ENCODE data around the gene RANBP10. TPM values are rescaled to one million over a fixed set of nuclear protein-coding genes. Genes with fewer than 3 reads are reported as not detected.
"Not testable (repeated sequence)": the region's sequence is repeated elsewhere in the genome, so short reads cannot be mapped to it uniquely, and the experiment has no call there.

The RANBP10 gene
- total and polyA plus RNA-seq, 5 donors = 6.9 to 16.3 (median 11.6) TPM

- DNase-seq (peak in 1 of 3 donors; percentile 62), ATAC-seq (no peak)
- H3K4me1 ChIP-seq (ENCODE audit: control insufficient read depth, insufficient read depth, low read length) = peaks cover 12% of the 10 kb centered on the region
- no peaks in the 10 kb centered on the region for H3K27me3 ChIP-seq (ENCODE audit: control insufficient read depth, insufficient read depth)
- peak overlapping the region; percentile 97 for H3K27ac ChIP-seq (ENCODE audit: low read length)
- 8% methylated on average over 11 of the region's 11 CpGs for WGBS
- H3K9me3 ChIP-seq (ENCODE audit: control insufficient read depth, low read length) = no peaks in the 10 kb centered on the region
- H3K4me3 ChIP-seq (ENCODE audit: low read length) = peak overlapping the region; percentile 60
- intact Hi-C loops (cut with DNase I) = no loop called here
Observed at GRCh38 chr16:67843343-67843765, 37.0 kb upstream of the RANBP10 start.

DNA sequence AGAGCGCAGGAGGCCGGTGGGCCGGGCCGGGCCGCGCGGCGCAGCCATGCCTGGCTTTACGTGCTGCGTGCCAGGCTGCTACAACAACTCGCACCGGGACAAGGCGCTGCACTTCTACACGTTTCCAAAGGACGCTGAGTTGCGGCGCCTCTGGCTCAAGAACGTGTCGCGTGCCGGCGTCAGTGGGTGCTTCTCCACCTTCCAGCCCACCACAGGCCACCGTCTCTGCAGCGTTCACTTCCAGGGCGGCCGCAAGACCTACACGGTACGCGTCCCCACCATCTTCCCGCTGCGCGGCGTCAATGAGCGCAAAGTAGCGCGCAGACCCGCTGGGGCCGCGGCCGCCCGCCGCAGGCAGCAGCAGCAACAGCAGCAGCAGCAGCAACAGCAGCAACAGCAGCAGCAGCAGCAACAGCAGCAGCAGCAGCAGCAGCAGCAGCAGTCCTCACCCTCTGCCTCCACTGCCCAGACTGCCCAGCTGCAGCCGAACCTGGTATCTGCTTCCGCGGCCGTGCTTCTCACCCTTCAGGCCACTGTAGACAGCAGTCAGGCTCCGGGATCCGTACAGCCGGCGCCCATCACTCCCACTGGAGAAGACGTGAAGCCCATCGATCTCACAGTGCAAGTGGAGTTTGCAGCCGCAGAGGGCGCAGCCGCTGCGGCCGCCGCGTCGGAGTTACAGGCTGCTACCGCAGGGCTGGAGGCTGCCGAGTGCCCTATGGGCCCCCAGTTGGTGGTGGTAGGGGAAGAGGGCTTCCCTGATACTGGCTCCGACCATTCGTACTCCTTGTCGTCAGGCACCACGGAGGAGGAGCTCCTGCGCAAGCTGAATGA lies 36.4 kb upstream of the RANBP10 start:
- peak overlapping the region; percentile 60 for H3K4me3 ChIP-seq (ENCODE audit: low read length)
- H3K27ac ChIP-seq (ENCODE audit: low read length) = peak overlapping the region; percentile 97
- no peaks in the 10 kb centered on the region for H3K27me3 ChIP-seq (ENCODE audit: control insufficient read depth, insufficient read depth)
- DNase-seq (peak; percentile 65 to 86 (median 85)), ATAC-seq (peak; percentile 1 to 20)
- under 1% methylated on average over 67 of the region's 67 CpGs for WGBS
- H3K4me1 ChIP-seq (ENCODE audit: control insufficient read depth, insufficient read depth, low read length) = peaks cover 7% of the 10 kb centered on the region
- intact Hi-C loops (cut with DNase I) = no loop called here
- H3K9me3 ChIP-seq (ENCODE audit: control insufficient read depth, low read length) = no peaks in the 10 kb centered on the region

DNA sequence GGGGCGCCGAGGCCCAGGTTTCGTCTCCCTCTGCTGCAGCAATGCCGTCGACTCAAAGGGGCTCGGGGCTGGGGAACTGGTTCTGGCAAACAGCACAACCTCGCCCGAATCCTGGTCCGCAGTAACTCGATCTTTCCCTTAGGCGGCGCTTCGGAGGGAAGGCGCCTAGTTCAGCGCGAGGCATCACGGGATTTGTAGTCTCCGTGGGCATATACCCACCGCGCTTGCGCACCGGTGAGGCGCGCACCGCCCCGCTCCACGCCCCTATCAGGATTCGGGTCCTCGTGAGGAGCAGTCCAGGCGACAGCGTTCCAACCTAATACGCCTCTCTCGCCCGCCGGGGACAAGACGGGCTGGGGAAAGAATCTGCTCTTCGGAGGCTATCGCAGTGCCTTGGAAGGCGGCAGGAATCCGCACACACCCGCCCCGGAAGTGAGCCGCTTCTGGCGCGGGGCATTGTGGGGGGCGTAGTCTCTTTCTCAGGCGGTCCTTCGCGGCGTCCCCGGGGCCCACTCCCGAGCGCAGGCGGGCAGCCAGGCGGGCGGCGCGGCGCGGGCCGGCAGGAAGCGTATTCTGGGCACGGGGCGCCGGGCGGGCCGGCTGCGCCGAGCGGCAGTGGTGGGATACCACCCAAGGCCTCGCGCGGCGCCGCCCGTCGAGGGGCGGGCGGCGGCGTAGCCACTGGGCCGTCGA lies 35.6 kb upstream of the RANBP10 start, which contains the start of gene THAP11:
Gene THAP11 (plus strand): TSS at position 505 of the 693 bp plus-strand sequence. CDS start 235 bp downstream, outside the sequence.
- peak within 1 kb of the TSS; percentile 97 for H3K27ac ChIP-seq (ENCODE audit: low read length)
- H3K4me1 ChIP-seq (ENCODE audit: control insufficient read depth, insufficient read depth, low read length) = peaks cover 7% of the 10 kb centered on the region
- peak; percentile 80 to 82 for ATAC-seq
- H3K9me3 ChIP-seq (ENCODE audit: control insufficient read depth, low read length) = no peaks in the 10 kb centered on the region
- H3K27me3 ChIP-seq (ENCODE audit: control insufficient read depth, insufficient read depth) = no peaks in the 10 kb centered on the region
- peak within 1 kb of the TSS; percentile 60 for H3K4me3 ChIP-seq (ENCODE audit: low read length)
- WGBS = under 1% methylated on average over 83 of the region's 83 CpGs
- intact Hi-C loops (cut with DNase I) = no loop called here
- DNase-seq = peak; percentile 94 to 97 (median 97)

DNA sequence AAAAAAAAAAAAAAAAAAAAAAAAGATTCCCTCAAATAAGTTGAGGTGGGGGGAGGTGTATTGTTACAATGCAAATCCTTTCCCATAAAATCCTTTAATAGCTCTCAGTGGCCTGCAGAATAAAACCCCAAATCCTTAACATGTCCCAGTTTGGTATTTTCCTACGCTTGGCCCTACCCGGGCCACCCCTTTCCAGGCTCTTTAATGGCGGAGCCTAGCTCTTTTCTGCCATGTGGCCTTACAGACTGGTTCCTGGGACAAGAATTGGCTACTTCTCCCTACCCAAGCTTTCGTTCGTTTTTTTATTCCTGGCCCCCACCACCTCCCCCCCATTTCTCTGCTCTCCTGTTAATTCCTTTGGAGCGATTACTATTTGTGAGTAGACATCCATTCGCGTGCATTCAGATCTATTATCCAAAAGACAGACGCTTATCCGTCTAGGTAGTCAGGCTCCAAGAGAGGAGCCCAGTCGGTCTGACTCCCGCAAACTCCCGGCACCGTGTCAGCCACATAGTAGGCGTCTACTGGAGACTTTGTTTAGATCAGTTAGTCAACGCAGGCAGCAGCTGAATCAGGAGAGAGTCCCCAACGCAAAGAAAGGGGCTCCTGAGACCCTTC lies 34.9 kb upstream of the RANBP10 start:
- H3K27me3 ChIP-seq (ENCODE audit: control insufficient read depth, insufficient read depth) = no peaks in the 10 kb centered on the region
- peaks cover 7% of the 10 kb centered on the region for H3K4me1 ChIP-seq (ENCODE audit: control insufficient read depth, insufficient read depth, low read length)
- H3K9me3 ChIP-seq (ENCODE audit: control insufficient read depth, low read length) = no peaks in the 10 kb centered on the region
- no peak overlapping the region for H3K4me3 ChIP-seq (ENCODE audit: low read length)
- 41% methylated on average over 17 of the region's 17 CpGs for WGBS
- H3K27ac ChIP-seq (ENCODE audit: low read length) = peak overlapping the region; percentile 71
- no peak for DNase-seq
- intact Hi-C loops (cut with DNase I) = no loop called here
- peak in 1 of 2 donors; percentile 3 for ATAC-seq

GRCh38 chr16:67837811-67838210 lies 31.5 kb upstream of the RANBP10 start:
- DNase-seq (no peak), ATAC-seq (no peak)
- Histone ChIP-seq H3K4me1 (ENCODE audit: control insufficient read depth, insufficient read depth, low read length) (peaks cover 3% of the 10 kb centered on the region), H3K27ac (ENCODE audit: low read length) (no peak overlapping the region), H3K9me3 (ENCODE audit: control insufficient read depth, low read length) (no peaks in the 10 kb centered on the region), H3K4me3 (ENCODE audit: low read length) (no peak overlapping the region), H3K27me3 (ENCODE audit: control insufficient read depth, insufficient read depth) (no peaks in the 10 kb centered on the region)
- intact Hi-C loops (cut with DNase I) = no loop called here
- WGBS = 85% methylated on average over 2 of the region's 2 CpGs

DNA sequence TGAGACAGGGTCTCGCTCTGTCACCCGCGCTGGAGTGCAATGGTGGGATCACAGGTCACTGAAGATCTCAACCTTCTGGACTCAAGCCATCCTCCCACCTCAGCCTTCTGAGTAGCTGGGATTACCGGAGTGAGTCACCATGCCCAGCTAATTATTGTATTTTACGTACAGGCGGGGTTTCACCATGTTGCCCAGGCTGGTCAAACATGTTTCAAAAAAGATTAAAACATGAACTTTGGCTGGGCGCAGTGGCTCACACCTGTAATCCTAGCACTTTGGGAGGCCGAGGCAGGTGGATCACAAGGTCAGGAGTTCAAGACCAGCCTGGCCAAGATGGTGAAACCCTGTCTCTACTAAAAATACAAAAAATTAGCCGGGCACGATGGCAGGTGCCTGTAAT lies 30.8 kb upstream of the RANBP10 start:
- H3K9me3 ChIP-seq (ENCODE audit: control insufficient read depth, low read length); DNase-seq; ATAC-seq; H3K27ac ChIP-seq (ENCODE audit: low read length); H3K4me1 ChIP-seq (ENCODE audit: control insufficient read depth, insufficient read depth, low read length); H3K4me3 ChIP-seq (ENCODE audit: low read length); H3K27me3 ChIP-seq (ENCODE audit: control insufficient read depth, insufficient read depth); intact Hi-C loops (cut with DNase I): not testable (repeated sequence)
- 92% methylated on average over 10 of the region's 10 CpGs for WGBS

DNA sequence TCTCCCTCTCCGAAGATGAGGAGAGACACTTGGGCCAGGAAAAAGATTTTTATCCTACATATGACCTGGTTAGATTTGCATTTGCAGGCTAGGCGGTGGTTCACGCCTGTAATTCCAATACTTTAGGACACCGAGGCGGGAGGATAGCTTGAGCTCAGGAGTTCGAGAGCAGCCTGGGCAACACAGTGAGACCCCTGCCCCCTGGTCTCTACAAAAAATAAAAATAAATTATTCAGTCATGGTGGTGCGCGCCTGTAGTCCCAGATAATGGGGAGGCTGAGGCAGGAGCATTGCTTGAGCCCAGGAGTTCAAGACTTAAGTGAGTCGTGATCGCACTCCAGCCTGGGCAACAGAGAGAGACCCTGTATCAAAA lies 27.9 kb upstream of the RANBP10 start:
- Histone ChIP-seq H3K4me3 (ENCODE audit: low read length) (peak overlapping the region; percentile 92), H3K4me1 (ENCODE audit: control insufficient read depth, insufficient read depth, low read length) (peaks cover 3% of the 10 kb centered on the region), H3K27me3 (ENCODE audit: control insufficient read depth, insufficient read depth) (no peaks in the 10 kb centered on the region), H3K9me3 (ENCODE audit: control insufficient read depth, low read length) (no peaks in the 10 kb centered on the region), H3K27ac (ENCODE audit: low read length) (peak overlapping the region; percentile 9)
- no peak for DNase-seq
- intact Hi-C loops (cut with DNase I) = loop anchor here in 2 of 4 donors (5.0 kb wide), 2 partner anchors 83 to 93 kb away; no protein-coding TSS in a partner anchor
- 71% methylated on average over 10 of the region's 10 CpGs for WGBS
- no peak for ATAC-seq

DNA sequence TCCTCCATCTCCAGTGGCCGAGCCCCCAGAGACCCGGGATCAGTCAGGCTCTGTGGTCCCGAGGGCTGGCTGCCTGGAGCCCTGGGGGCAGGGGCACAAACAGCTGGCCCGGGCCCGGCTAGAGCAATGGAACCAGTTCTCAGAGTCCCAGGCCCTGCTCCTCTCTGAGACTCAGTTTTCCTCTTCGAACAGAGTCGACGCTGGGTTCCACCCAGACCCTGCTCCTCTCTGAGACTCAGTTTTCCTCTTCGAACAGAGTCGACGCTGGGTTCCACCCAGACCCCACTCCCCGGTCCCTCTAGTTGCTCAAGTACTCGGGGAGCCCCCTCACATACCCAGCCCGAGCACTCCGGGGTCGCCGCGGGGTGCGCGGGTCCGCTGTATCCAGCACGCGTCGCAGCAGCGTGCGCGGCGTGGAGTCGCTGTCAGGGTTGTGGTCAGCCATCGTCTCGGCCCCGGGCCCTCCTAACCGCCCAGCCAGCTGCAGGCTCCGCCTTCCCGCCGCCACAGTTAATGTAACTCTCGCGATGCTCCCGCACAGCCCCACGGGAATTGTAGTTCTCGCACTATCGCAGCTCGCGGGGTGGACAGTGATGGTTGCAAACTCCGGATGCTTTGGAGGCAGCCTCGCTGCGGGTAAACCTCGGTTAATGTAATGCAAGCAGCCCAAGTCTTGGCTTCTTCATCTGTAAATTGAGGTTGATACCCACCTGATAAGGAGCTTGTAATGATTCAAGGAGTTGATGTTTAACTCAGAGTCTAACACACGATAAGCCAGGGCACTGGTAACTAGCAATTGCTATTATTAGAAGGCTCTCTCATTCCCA lies 27.3 kb upstream of the RANBP10 start:
- peak; percentile 94 to 98 (median 97) for DNase-seq
- Histone ChIP-seq H3K9me3 (ENCODE audit: control insufficient read depth, low read length) (no peaks in the 10 kb centered on the region), H3K27ac (ENCODE audit: low read length) (peak overlapping the region; percentile 69), H3K27me3 (ENCODE audit: control insufficient read depth, insufficient read depth) (no peaks in the 10 kb centered on the region), H3K4me1 (ENCODE audit: control insufficient read depth, insufficient read depth, low read length) (peaks cover 3% of the 10 kb centered on the region), H3K4me3 (ENCODE audit: low read length) (peak overlapping the region; percentile 92)
- under 1% methylated on average over 49 of the region's 49 CpGs for WGBS
- ATAC-seq = peak; percentile 98
- intact Hi-C loops (cut with DNase I) = loop anchor here in 2 of 4 donors (5.0 kb wide), 2 partner anchors 84 to 94 kb away; no protein-coding TSS in a partner anchor

- no peak overlapping the region for H3K27ac ChIP-seq (ENCODE audit: low read length)
- DNase-seq = peak in 1 of 3 donors; percentile 28
- ATAC-seq = peak; percentile 6 to 36
Observed at GRCh38 chr16:67833030-67833414, 26.7 kb upstream of the RANBP10 start.

GRCh38 chr16:67828651-67829050 lies 22.3 kb upstream of the RANBP10 start:
- Histone ChIP-seq H3K27me3 (ENCODE audit: control insufficient read depth, insufficient read depth) (no peaks in the 10 kb centered on the region), H3K27ac (ENCODE audit: low read length) (no peak overlapping the region), H3K4me3 (ENCODE audit: low read length) (no peak overlapping the region), H3K9me3 (ENCODE audit: control insufficient read depth, low read length) (no peaks in the 10 kb centered on the region), H3K4me1 (ENCODE audit: control insufficient read depth, insufficient read depth, low read length) (peaks cover 3% of the 10 kb centered on the region)
- WGBS = 97% methylated on average over 4 of the region's 4 CpGs
- intact Hi-C loops (cut with DNase I) = no loop called here
- no peak for ATAC-seq
- DNase-seq = no peak

More at GRCh38 chr16:67833030-67833414, 26.7 kb upstream of the RANBP10 start:
- Histone ChIP-seq H3K4me3 (ENCODE audit: low read length) (peak overlapping the region; percentile 92), H3K9me3 (ENCODE audit: control insufficient read depth, low read length) (no peaks in the 10 kb centered on the region), H3K27me3 (ENCODE audit: control insufficient read depth, insufficient read depth) (no peaks in the 10 kb centered on the region), H3K4me1 (ENCODE audit: control insufficient read depth, insufficient read depth, low read length) (peaks cover 3% of the 10 kb centered on the region)
- intact Hi-C loops (cut with DNase I) = loop anchor here in 2 of 4 donors (5.0 kb wide), 2 partner anchors 84 to 94 kb away; no protein-coding TSS in a partner anchor
- WGBS = 5% methylated on average over 3 of the region's 3 CpGs
